ENCODE results near the gene APOBEC2. TPM values are rescaled to one million over a fixed set of nuclear protein-coding genes. Genes with fewer than 3 reads are reported as not detected.

The APOBEC2 gene
- total and polyA plus RNA-seq, 9 of the 15 experiments (the other 6 are each of a cell fraction or from before 2014, with no cell fraction given), result 0.25 to 1.6 TPM; not detected in 7

GRCh38 chr6:41097467-41098090 is 44.6 kb downstream of the APOBEC2 start:
- Histone ChIP-seq H2AFZ (ENCODE audit: low read depth, low read length) (no peak overlapping the region), H3K9ac (ENCODE audit: insufficient read depth in 1 of 2, low read depth in 2 of 2, low read length in 2 of 2) (no peak overlapping the region), H3K9me1 (ENCODE audit: control insufficient read depth, insufficient read depth, low read length) (no peaks in the 10 kb centered on the region), H3K36me3 (ENCODE audit: control insufficient read depth, insufficient read depth, low read length) (peaks cover 79% of the 10 kb centered on the region), H3K4me2 (ENCODE audit: insufficient read depth, low read length) (no peak overlapping the region), H3K79me2 (ENCODE audit: control insufficient read depth, insufficient read depth, low read length) (no peaks in the 10 kb centered on the region), H4K20me1 (replicated peaks; ENCODE audit: control insufficient read depth, insufficient read depth, low read length) (no peaks in the 10 kb centered on the region), H3K4me3 (no peak overlapping the region), H3K27me3 (ENCODE audit: control insufficient read depth in 2 of 2, insufficient read depth in 2 of 2, low read length in 2 of 2) (no peaks in the 10 kb centered on the region), H3K9me3 (replicated peaks; ENCODE audit: control insufficient read depth, insufficient read depth, low read depth, low read length) (no peaks in the 10 kb centered on the region), H3K27ac (ENCODE audit: extremely low read depth, low read depth, low read length) (no peak overlapping the region), H3K4me1 (replicated peaks in 1 of 2; ENCODE audit: control insufficient read depth in 2 of 2, insufficient read depth in 2 of 2, low read length in 2 of 2) (no peaks in the 10 kb centered on the region)
- no peak for ATAC-seq
- 91% methylated on average over 5 of the region's 5 CpGs for WGBS (ENCODE audit: insufficient coverage, low coverage, missing lambda C conversion rate)
- no peak for FAIRE-seq
- TF ChIP-seq TGIF2 (CRISPR knock-in tag; IDR thresholded peaks at IDR 0.05) (no peak), NFIC (IDR thresholded peaks at IDR 0.05) (peak; percentile 53)
- BruUV-seq (replicated peaks), result no TSS peak
- no peak for DNase-seq (ENCODE audit: extremely low read depth in 1 of 4, low spot score in 3 of 4)
- intact Hi-C loops (cut with micrococcal nuclease) (no loop called here), in situ Hi-C loops (cut with MboI) (no loop called here)
- ChIA-PET POLR2A (interaction anchor here (0.7 kb wide), 1 partner anchor 18 kb away, joined by 3 read pairs; no protein-coding TSS in a partner anchor), CTCF (ENCODE audit: low intra/inter-chr PET ratio) (no interaction called here)

DNA sequence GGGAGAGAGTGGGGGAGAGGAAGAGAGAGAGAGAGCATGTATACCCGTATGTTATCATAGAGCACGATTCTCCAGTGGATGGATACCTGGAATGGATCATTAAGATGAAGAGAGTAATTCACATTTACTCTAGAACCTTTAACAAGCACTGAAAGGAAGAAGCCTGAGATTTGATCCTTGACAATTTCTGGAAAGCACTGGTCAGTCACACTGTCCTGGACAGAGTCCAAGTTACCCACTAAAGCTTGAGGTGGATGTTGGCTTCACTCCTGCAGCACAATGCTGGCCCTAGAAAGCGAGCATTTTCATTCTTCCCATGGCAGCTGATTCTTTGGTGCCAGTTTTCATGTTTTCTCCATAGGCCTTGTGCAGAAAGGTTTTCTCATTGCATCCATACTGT is 45.4 kb downstream of the APOBEC2 start:
- H3K4me2 ChIP-seq (ENCODE audit: insufficient read depth, low read length), result no peak overlapping the region
- CTCF ChIA-PET (ENCODE audit: low intra/inter-chr PET ratio), result no interaction called here
- intact Hi-C loops (cut with micrococcal nuclease) (no loop called here), in situ Hi-C loops (cut with MboI) (no loop called here)
- DNase-seq (ENCODE audit: extremely low read depth in 1 of 4, low spot score in 3 of 4), result no peak
- no peak overlapping the region for H3K27ac ChIP-seq (ENCODE audit: extremely low read depth, low read depth, low read length)
- no peak overlapping the region for H2AFZ ChIP-seq (ENCODE audit: low read depth, low read length)
- POLR2A ChIA-PET, result interaction anchor here (0.9 kb wide), 1 partner anchor 10 kb away, joined by 3 read pairs; no protein-coding TSS in a partner anchor
- no peak overlapping the region for H3K9ac ChIP-seq (ENCODE audit: insufficient read depth in 1 of 2, low read depth in 2 of 2, low read length in 2 of 2)
- H3K9me1 ChIP-seq (ENCODE audit: control insufficient read depth, insufficient read depth, low read length), result no peaks in the 10 kb centered on the region
- H3K79me2 ChIP-seq (ENCODE audit: control insufficient read depth, insufficient read depth, low read length), result no peaks in the 10 kb centered on the region
- no peaks in the 10 kb centered on the region for H3K9me3 ChIP-seq (replicated peaks; ENCODE audit: control insufficient read depth, insufficient read depth, low read depth, low read length)
- ATAC-seq, result no peak
- BruUV-seq (replicated peaks), result TSS peak; percentile 21
- FAIRE-seq, result no peak
- WGBS (ENCODE audit: insufficient coverage, low coverage, missing lambda C conversion rate), result 79% methylated on average over 3 of the region's 3 CpGs
- no peaks in the 10 kb centered on the region for H3K27me3 ChIP-seq (ENCODE audit: control insufficient read depth in 2 of 2, insufficient read depth in 2 of 2, low read length in 2 of 2)
- H4K20me1 ChIP-seq (replicated peaks; ENCODE audit: control insufficient read depth, insufficient read depth, low read length), result no peaks in the 10 kb centered on the region
- peaks cover 71% of the 10 kb centered on the region for H3K36me3 ChIP-seq (ENCODE audit: control insufficient read depth, insufficient read depth, low read length)
- H3K4me3 ChIP-seq, result no peak overlapping the region
- no peaks in the 10 kb centered on the region for H3K4me1 ChIP-seq (replicated peaks in 1 of 2; ENCODE audit: control insufficient read depth in 2 of 2, insufficient read depth in 2 of 2, low read length in 2 of 2)
- TF ChIP-seq FOXP1 (CRISPR knock-in tag; IDR thresholded peaks at IDR 0.05), result no peak
- TF ChIP-seq POLR2G (IDR thresholded peaks at IDR 0.05; ENCODE audit: low read depth, low read length), result no peak
- no peak for TF ChIP-seq HMGXB4 (CRISPR knock-in tag; IDR thresholded peaks at IDR 0.05)
- TF ChIP-seq ZEB2 (IDR thresholded peaks at IDR 0.05), result no peak
- TF ChIP-seq ZNF280B (CRISPR knock-in tag; IDR thresholded peaks at IDR 0.05), result no peak
- no peak for TF ChIP-seq SRSF1 (IDR thresholded peaks at IDR 0.05; ENCODE audit: low read depth, low read length)
- no peak for TF ChIP-seq SOX6 (IDR thresholded peaks at IDR 0.05)
- no peak for TF ChIP-seq ZNF217 (CRISPR knock-in tag; IDR thresholded peaks at IDR 0.05)
- TF ChIP-seq, protein P1, sequence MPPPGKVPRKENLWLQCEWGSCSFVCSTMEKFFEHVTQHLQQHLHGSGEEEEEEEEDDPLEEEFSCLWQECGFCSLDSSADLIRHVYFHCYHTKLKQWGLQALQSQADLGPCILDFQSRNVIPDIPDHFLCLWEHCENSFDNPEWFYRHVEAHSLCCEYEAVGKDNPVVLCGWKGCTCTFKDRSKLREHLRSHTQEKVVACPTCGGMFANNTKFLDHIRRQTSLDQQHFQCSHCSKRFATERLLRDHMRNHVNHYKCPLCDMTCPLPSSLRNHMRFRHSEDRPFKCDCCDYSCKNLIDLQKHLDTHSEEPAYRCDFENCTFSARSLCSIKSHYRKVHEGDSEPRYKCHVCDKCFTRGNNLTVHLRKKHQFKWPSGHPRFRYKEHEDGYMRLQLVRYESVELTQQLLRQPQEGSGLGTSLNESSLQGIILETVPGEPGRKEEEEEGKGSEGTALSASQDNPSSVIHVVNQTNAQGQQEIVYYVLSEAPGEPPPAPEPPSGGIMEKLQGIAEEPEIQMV (tag; conservative IDR thresholded peaks at IDR 0.05; ENCODE audit: low read depth), result no peak

Measured in K562 (cell line).